ENCODE data around the gene SPG7. TPM values are rescaled to one million over a fixed set of nuclear protein-coding genes. Genes with fewer than 3 reads are reported as not detected.

Gene SPG7
- total and polyA plus RNA-seq, 9 of the 15 experiments (the other 6 are each of a cell fraction or from before 2014, with no cell fraction given): 5.8 to 89.1 (median 49.4) TPM

DNA sequence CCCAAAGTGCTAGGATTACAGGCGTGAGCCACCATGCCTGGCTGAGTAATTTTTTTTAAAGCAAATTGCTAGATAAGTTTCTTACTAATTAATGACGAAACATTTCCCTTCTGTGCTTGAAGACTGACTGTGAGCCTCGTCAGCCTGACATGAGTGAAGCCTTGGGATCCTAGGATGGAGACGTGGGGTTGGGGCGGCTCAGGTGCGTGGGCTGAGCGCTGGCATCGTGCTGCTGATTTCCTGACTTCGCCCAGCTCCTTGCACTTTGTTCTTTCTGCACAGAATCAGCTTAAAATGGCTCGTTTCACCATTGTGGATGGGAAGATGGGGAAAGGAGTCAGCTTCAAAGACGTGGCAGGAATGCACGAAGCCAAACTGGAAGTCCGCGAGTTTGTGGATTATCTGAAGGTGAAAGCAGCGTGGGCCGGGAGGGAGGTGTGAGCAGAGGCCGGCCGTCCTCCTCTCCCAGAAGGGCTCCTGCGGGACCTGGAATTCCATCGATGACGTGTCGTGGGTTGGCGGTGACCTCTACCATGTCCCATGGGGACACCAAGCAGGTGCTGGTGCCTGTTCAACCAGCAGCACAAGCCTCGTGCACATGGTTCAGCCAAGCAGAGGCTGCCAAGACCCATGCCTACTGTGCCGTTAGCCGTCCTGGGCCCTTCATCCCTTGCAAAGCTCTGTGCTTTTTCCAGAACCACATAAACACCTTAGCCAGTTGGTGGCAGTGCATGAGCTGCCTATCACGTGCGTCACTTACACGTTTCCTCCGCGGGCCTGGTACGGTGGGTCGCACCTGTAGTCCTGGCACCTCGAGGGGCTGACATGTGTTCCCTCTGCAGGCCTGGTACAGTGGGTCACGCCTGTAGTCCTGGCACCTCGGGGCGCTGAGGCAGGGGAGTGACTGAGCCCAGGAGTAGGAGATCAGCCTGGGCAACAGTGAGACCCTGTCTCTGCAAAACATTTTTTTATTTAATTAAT is 22.5 kb downstream of the SPG7 start:
- peaks cover 94% of the 10 kb centered on the region for H3K36me3 ChIP-seq (ENCODE audit: control insufficient read depth, insufficient read depth, low read length)
- H3K4me2 ChIP-seq (ENCODE audit: insufficient read depth, low read length): no peak overlapping the region
- H3K79me2 ChIP-seq (ENCODE audit: control insufficient read depth, insufficient read depth, low read length): no peaks in the 10 kb centered on the region
- no peaks in the 10 kb centered on the region for H3K9me1 ChIP-seq (ENCODE audit: control insufficient read depth, insufficient read depth, low read length)
- no peaks in the 10 kb centered on the region for H3K9me3 ChIP-seq (replicated peaks; ENCODE audit: control insufficient read depth, insufficient read depth, low read depth, low read length)
- TF ChIP-seq CHD7 (IDR thresholded peaks at IDR 0.05; ENCODE audit: low read depth, low read length): no peak
- TF ChIP-seq, protein P1, sequence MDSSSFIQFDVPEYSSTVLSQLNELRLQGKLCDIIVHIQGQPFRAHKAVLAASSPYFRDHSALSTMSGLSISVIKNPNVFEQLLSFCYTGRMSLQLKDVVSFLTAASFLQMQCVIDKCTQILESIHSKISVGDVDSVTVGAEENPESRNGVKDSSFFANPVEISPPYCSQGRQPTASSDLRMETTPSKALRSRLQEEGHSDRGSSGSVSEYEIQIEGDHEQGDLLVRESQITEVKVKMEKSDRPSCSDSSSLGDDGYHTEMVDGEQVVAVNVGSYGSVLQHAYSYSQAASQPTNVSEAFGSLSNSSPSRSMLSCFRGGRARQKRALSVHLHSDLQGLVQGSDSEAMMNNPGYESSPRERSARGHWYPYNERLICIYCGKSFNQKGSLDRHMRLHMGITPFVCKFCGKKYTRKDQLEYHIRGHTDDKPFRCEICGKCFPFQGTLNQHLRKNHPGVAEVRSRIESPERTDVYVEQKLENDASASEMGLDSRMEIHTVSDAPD (CRISPR knock-in tag; IDR thresholded peaks at IDR 0.05): no peak
- peak; percentile 30; the same call in 1 of the 2 replicates for TF ChIP-seq POLR2G (IDR thresholded peaks at IDR 0.05; ENCODE audit: low read depth, low read length)
- no peak for TF ChIP-seq PHB2 (IDR thresholded peaks at IDR 0.05; ENCODE audit: low read depth)
- no peak for TF ChIP-seq POLR2B (IDR thresholded peaks at IDR 0.05; ENCODE audit: low read depth, partially characterized antibody)
- TF ChIP-seq ELF4 (CRISPR knock-in tag; IDR thresholded peaks at IDR 0.05): no peak
- TF ChIP-seq COPS2 (conservative IDR thresholded peaks at IDR 0.05): no peak
- no peak for TF ChIP-seq GTF2E2 (tag; IDR thresholded peaks at IDR 0.05)
- no peak for TF ChIP-seq EP300 (IDR thresholded peaks at IDR 0.05; ENCODE audit: low read length)
- in situ Hi-C loops (cut with MboI) (no loop called here), intact Hi-C loops (cut with micrococcal nuclease) (no loop called here)
- no peak overlapping the region for H3K4me3 ChIP-seq
- no peaks in the 10 kb centered on the region for H4K20me1 ChIP-seq (replicated peaks; ENCODE audit: control insufficient read depth, insufficient read depth, low read length)
- H3K27ac ChIP-seq (ENCODE audit: extremely low read depth, low read depth, low read length): no peak overlapping the region
- BruUV-seq (replicated peaks): no TSS peak
- POLR2A ChIA-PET: no interaction called here
- DNase-seq (ENCODE audit: extremely low read depth in 1 of 4, low spot score in 3 of 4): no peak
- no peaks in the 10 kb centered on the region for H3K4me1 ChIP-seq (replicated peaks in 1 of 2; ENCODE audit: control insufficient read depth in 2 of 2, insufficient read depth in 2 of 2, low read length in 2 of 2)
- no peak overlapping the region for H3K9ac ChIP-seq (ENCODE audit: insufficient read depth in 1 of 2, low read depth in 2 of 2, low read length in 2 of 2)
- no peak for ATAC-seq
- no peak overlapping the region for H2AFZ ChIP-seq (ENCODE audit: low read depth, low read length)
- H3K27me3 ChIP-seq (ENCODE audit: control insufficient read depth in 2 of 2, insufficient read depth in 2 of 2, low read length in 2 of 2): no peaks in the 10 kb centered on the region
- WGBS (ENCODE audit: insufficient coverage, low coverage, missing lambda C conversion rate): 95% methylated on average over 32 of the region's 37 CpGs
- CTCF ChIA-PET (ENCODE audit: low intra/inter-chr PET ratio): no interaction called here
- FAIRE-seq: no peak
